CD4-positive, alpha-beta T cell treated with Interferon gamma for 1 hour (primary cell): ENCODE data around the gene TLR3.
"Not testable (repeated sequence)": the region's sequence is repeated elsewhere in the genome, so short reads cannot be mapped to it uniquely, and the experiment has no call there.

Experiments
- DNase-seq: peaks from one replicate; pipeline ENCODE4 v3.0.0-alpha.2; 2020

Gene TLR3

GRCh38 chr4:186068581-186069348, at the start of gene TLR3:
Gene TLR3 (plus strand): TSS chr4:186069156. CDS start chr4:186076620, 7,464 bp downstream.
- DNase-seq, result no peak

DNA sequence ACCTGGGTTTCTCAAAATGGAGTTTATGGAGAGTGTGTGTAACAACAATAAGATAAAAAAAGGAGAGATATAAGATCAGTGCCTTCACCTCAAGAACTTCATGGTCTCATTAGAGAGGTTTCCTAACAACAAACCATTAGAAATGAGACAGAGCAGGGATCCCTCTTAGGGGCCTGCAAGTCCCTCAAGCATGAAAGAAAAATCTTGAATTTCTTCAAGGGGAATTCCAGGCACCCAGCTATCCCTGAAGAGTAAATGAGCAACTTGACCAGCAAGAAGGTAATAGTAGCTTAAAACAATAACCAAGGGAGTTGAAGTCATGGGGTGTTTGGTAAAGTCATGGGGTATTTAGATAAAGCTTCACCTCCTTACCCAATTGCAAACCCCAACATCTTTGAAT, 49.7 kb upstream of the TLR3 start:
- DNase-seq, result no peak

- no peak for DNase-seq
Measured at GRCh38 chr4:186020106-186020792, 48.7 kb upstream of the TLR3 start.

DNA sequence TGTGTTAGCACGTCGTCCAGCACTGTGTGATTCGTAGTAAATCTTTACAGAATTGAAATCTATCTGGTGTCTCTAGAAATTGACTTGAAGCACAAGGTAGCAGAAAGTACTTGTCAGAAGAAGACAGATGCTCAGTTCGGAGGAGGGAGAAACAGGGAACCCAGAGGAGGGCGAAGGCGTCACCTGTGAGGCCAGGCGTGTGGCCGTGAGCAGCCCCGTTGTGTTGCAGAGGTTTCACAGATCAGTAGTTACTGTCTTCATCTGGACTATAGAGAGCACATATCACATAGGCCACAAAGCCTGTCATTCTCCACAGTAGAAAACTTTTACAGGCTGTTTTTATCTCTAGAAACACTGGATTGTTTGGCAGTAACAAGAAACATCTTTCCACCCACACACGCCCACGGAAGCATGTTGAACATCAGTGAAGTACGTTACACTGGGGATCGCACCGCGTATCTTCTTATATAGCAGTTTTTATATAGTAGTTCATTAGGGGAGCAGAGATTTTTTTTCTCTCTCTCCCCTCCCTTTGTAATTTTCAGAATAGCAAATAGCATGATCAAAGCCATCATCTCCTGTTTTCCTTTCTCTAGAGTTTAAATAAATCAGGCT, 48.1 kb upstream of the TLR3 start:
- DNase-seq, result no peak

GRCh38 chr4:186021461-186022167, 47.3 kb upstream of the TLR3 start:
- no peak for DNase-seq

DNA sequence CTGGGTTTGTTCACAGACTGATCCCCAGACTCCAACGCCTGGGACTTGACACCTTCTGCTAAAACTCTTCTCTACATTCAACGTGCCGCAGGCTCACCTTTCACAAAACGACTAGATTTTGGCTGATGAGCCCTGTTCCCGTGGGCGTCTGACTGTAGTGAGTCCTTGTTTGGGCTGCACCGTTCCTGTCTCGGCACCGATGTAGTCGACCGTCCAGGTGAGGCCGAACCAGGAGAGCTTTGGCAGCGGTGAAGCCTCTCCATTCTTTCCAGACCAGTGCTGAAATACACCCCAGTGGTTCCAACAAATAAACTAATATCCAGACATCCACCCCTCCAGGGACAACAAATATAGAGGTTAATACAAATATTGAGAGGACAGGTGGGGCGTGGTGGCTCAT, 45.0 kb upstream of the TLR3 start:
- DNase-seq, result no peak

GRCh38 chr4:186024637-186025407, 44.1 kb upstream of the TLR3 start:
- no peak for DNase-seq

DNA sequence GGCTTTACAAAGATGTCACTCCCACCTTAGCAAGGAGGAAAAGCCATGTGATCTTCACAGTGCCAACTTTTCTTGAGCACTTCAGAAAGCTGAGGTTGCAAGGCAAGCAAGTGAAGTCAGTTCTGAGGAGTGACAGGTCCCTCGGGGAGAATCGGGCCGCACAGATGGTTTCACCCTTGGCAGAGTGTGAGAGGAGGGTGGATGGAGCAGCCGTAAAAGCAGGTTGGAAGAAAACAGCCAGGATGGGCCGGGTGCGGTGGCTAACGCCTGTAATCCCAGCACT, 43.6 kb upstream of the TLR3 start:
- no peak for DNase-seq

DNA sequence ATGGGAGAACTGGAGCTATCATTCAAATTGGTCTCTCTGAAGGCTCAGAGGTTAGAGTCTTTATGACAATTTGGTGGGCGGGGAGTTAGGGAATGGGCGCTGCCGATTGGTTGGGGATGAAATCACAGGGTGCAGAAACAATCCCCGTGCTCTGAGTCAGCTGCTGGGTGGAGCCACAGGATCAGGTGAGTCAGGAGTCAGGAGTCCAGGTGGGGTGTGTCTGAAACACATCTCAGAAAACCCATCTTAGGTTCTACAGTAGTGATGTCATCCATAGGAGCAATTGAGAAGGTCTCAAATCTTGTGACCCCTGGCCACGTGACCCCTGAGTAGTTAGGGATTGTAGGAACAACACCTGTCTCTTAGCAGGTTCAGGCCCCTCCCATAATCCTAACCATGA, 41.6 kb upstream of the TLR3 start:
- DNase-seq, result no peak

DNA sequence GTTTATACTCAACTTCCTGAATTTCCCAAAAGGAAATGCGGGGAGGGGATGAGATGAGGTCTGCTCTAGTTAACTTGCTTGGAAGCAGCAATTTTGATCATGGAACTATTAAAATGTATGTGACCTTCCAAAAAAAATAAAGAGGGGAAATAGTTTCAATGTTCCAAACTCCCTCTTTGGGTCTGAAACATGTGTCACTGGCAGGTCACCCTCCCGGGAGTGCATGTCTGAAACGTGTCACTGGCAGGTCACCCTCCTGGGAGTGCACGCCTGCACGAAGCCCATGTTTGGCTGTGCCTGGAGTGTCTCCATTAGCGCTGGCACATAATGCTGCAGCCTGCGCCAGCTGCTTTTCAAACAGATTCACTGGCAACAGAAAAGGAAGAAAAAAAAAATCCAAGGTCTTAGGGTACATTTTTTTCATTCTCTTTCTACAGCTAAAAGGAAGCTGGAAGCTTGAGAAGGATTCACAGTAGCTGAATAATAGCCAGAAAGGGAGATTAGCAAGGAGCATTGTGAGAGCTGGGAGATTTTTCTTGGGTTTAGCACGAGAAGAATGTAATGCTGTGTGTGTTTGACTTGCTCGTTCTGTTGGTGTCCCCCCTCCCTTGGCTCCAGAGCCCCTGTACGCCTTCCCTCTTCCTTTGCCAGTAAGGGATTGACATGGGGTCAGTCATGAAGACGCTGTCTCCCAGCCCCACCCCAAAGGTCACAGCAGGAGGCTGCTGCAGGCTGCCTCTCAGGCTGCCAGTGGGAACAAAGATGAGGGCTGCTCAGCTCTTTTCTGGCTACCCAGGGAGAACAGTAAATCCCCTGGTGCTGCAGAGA, 39.2 kb upstream of the TLR3 start:
- DNase-seq, result no peak

- no peak for DNase-seq
Measured at GRCh38 chr4:186030399-186030775, 38.6 kb upstream of the TLR3 start.

DNA sequence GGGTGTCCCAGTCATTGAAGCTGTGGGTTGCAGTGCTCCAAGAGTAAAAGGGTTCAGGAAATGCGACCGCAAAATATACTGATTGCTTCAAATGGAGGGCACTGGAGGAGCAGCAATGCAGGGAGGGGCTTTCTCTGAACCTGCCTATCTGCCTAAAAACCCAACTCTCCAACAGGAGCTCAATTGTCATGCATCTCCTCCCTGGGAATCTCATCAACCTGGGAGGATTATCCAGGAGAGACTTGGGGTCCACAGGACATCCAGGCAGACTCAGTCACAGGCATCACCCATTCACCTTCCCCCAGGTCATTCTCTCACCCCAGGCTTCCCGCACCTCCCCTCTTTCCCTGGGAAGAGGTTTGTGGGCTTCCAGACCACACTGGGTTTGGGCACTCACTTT, 38.2 kb upstream of the TLR3 start:
- no peak for DNase-seq

DNA sequence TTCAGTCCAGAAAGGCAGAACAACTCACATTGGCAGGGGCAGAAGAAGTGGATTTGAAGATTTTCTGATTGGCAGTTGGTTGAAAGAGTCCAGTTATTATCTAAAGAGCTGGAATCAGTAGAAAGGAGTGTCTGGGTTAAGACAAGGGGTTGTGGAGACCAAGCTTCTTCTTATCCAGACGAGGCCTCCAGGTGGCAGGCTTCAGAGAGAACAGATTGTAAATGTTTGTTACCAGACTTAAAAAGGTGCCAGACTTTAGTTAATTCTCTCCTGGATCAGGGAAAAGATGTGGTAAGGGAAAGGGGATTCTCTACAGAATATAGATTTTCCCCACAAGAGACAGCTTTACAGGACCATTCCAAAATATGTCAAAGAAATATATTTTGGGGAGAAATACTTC, 36.7 kb upstream of the TLR3 start:
- DNase-seq, result no peak

DNA sequence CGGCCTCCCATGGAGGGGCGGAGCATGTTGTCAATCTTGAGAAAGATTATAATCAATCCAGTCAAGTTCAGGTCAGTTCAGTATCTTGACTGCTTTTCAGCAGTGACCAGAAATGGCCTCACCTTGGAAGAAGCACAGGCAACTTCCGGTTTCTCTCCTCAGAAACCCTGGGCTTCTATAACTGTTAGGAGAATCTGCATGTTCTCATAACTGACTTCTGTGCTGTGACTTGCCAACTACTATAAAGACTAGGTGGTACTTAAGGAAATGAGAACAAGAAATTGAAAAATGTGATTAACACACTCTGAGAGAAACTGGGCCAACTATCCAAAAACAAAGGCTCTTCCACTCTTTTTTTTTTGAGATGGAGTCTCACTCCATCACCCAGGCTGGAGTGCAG, 35.9 kb upstream of the TLR3 start:
- DNase-seq, result no peak

GRCh38 chr4:186034613-186035012, 34.3 kb upstream of the TLR3 start:
- DNase-seq, result not testable (repeated sequence)

GRCh38 chr4:186036976-186037581, 31.9 kb upstream of the TLR3 start:
- DNase-seq, result no peak

- DNase-seq, result no peak
Measured at GRCh38 chr4:186037692-186038658, 31.0 kb upstream of the TLR3 start.

GRCh38 chr4:186039697-186040096, 29.3 kb upstream of the TLR3 start:
- no peak for DNase-seq

- no peak for DNase-seq
Measured at GRCh38 chr4:186040316-186040715, 28.6 kb upstream of the TLR3 start.

- DNase-seq, result not testable (repeated sequence)
Measured at GRCh38 chr4:186047501-186047900, 21.5 kb upstream of the TLR3 start.
